H1 (cell line): ENCODE data around the gene PHF1. TPM values are rescaled to one million over a fixed set of nuclear protein-coding genes. Genes with fewer than 3 reads are reported as not detected.

Source experiments
- CTCF ChIA-PET: fragments of 300-600 bp; sonication (Branson Sonifier 250); formaldehyde crosslinking; loops from one replicate; lab custom pipeline; 2021; ENCODE audit not compliant: partially characterized antibody; lab: Charles Lee
- POLR2A ChIA-PET: fragments of 300-600 bp; sonication (Branson Sonifier 250); formaldehyde crosslinking; loops from one replicate; lab custom pipeline; 2021; ENCODE audit warnings: inconsistent platforms; ENCODE audit not compliant: partially characterized antibody; lab: Charles Lee
- DNase-seq, 2 experiments: peaks; one replicate each; pipeline versions ENCODE4 v3.0.0 to v3.0.0-alpha.2; 2010 to 2022; ENCODE audit warnings: low spot score in 2 of 2, low read depth in 1 of 2, mixed read lengths in 1 of 2
- FAIRE-seq: peaks from 2 replicates; lab custom pipeline; 2011; peaks lifted over from hg19 to GRCh38; lab: Jason Lieb, UNC
- H2AFZ ChIP-seq: 2 replicates; pipeline ENCODE4 v1.8.1; 2012; ENCODE audit warnings: low read length, inconsistent platforms
- H2AK5ac ChIP-seq: 2 replicates; pipeline ENCODE4 v1.6.1; 2013; ENCODE audit warnings: low read depth, low read length
- H2BK120ac ChIP-seq: replicated peaks from 2 replicates; pipeline ENCODE3; 2013; ENCODE audit warnings: low read depth, low read length, inconsistent platforms
- H2BK12ac ChIP-seq: 2 replicates; pipeline ENCODE4 v1.6.1; 2013; ENCODE audit warnings: low read depth, low read length
- H2BK15ac ChIP-seq: 2 replicates; pipeline ENCODE4 v1.6.1; 2013; ENCODE audit warnings: low read length
- H2BK20ac ChIP-seq: 2 replicates; pipeline ENCODE4 v1.6.1; 2013; ENCODE audit warnings: low read length
- H2BK5ac ChIP-seq: 2 replicates; pipeline ENCODE4 v1.6.1; 2013; ENCODE audit warnings: low read depth, low read length
- H3K14ac ChIP-seq: 2 replicates; pipeline ENCODE4 v1.6.1; 2013; ENCODE audit warnings: inconsistent platforms; ENCODE audit not compliant: insufficient read length
- H3K18ac ChIP-seq: 2 replicates; pipeline ENCODE4 v1.6.1; 2013; ENCODE audit warnings: low read length; ENCODE audit errors: extremely low read depth
- H3K23ac ChIP-seq: 2 replicates; pipeline ENCODE4 v1.6.1; 2013; ENCODE audit warnings: inconsistent platforms; ENCODE audit not compliant: insufficient read length
- H3K23me2 ChIP-seq: 2 replicates; pipeline ENCODE4 v1.6.1; 2013; ENCODE audit warnings: low read depth, low read length
- H3K27ac ChIP-seq: 2 replicates; pipeline ENCODE4 v1.6.1; 2011; ENCODE audit warnings: low read depth, low read length, inconsistent platforms
- H3K27me3 ChIP-seq, 4 experiments: replicated peaks in 1 of 4; 1 replicate in 1 of 4; 2 replicates in 3 of 4; pipeline versions ENCODE4 v1.6.1 to v1.8.1; 2011 to 2013; ENCODE audit warnings: low read length in 3 of 4, mild to moderate bottlenecking in 3 of 4, inconsistent platforms in 2 of 4, mixed read lengths in 2 of 4, moderate library complexity in 1 of 4; ENCODE audit not compliant: control insufficient read depth in 3 of 4, insufficient read depth in 3 of 4; ENCODE audit errors: extremely low read depth in 1 of 4
- H3K36me3 ChIP-seq, 4 experiments: 2 replicates each; pipeline versions ENCODE4 v1.6.1 to v1.8.1; 2011 to 2013; ENCODE audit warnings: mild to moderate bottlenecking in 4 of 4, low read length in 3 of 4, moderate library complexity in 2 of 4, control low read depth in 1 of 4, inconsistent platforms in 1 of 4; ENCODE audit not compliant: insufficient read depth in 4 of 4, control insufficient read depth in 2 of 4
- H3K4ac ChIP-seq: replicated peaks from 2 replicates; pipeline ENCODE3; 2013; ENCODE audit warnings: low read length, low read depth, mixed read lengths, inconsistent platforms; ENCODE audit not compliant: insufficient read length
- H3K4me1 ChIP-seq, 4 experiments: replicated peaks in 1 of 4; 1 replicate in 1 of 4; 2 replicates in 3 of 4; pipeline versions ENCODE4 v1.6.1 to v1.8.1; 2011 to 2013; ENCODE audit warnings: low read length in 3 of 4, inconsistent platforms in 2 of 4, mixed read lengths in 1 of 4; ENCODE audit not compliant: insufficient read depth in 4 of 4, control insufficient read depth in 3 of 4
- H3K4me2 ChIP-seq, 2 experiments: 2 replicates each; pipeline versions ENCODE4 v1.6.1 to v1.8.1; 2011 to 2013; ENCODE audit warnings: low read depth in 2 of 2, low read length in 2 of 2, control low read depth in 1 of 2, inconsistent platforms in 1 of 2, mild to moderate bottlenecking in 1 of 2; ENCODE audit not compliant: insufficient read depth in 1 of 2
- H3K4me3 ChIP-seq, 4 experiments: fragments of 200-600, 300-600 bp in 1 of 4; sonication (generic), shearing (Covaris generic), sonication (Bioruptor Twin) in 1 of 4; 2 replicates each; pipeline versions ENCODE4 v1.5.1 to v1.8.1; 2011 to 2016; ENCODE audit warnings: low read length in 4 of 4, low read depth in 3 of 4, control low read depth in 2 of 4, inconsistent platforms in 2 of 4, mild to moderate bottlenecking in 2 of 4, mixed read lengths in 1 of 4, moderate library complexity in 1 of 4; ENCODE audit not compliant: insufficient read depth in 2 of 4; ENCODE audit errors: extremely low read depth in 1 of 4
- H3K56ac ChIP-seq: replicated peaks from 2 replicates; pipeline ENCODE3; 2013; ENCODE audit warnings: low read depth, mild to moderate bottlenecking, mixed read lengths, low read length, inconsistent platforms; ENCODE audit not compliant: insufficient read length
- H3K79me1 ChIP-seq: 2 replicates; pipeline ENCODE4 v1.6.1; 2013; ENCODE audit warnings: low read depth, low read length, control low read depth
- H3K79me2 ChIP-seq, 2 experiments: 2 replicates each; pipeline versions ENCODE4 v1.6.1 to v1.8.1; 2012 to 2013; ENCODE audit warnings: low read length in 2 of 2, mild to moderate bottlenecking in 2 of 2, inconsistent platforms in 1 of 2; ENCODE audit not compliant: insufficient read depth in 2 of 2, control insufficient read depth in 1 of 2
- H3K9ac ChIP-seq, 4 experiments: replicated peaks in 1 of 4; 1 replicate in 1 of 4; 2 replicates in 3 of 4; pipeline versions ENCODE4 v1.6.1 to v1.8.1; 2011 to 2013; ENCODE audit warnings: low read depth in 3 of 4, low read length in 3 of 4, control low read depth in 2 of 4, mild to moderate bottlenecking in 2 of 4, moderate library complexity in 2 of 4, inconsistent platforms in 1 of 4; ENCODE audit errors: extremely low read depth in 1 of 4
- H3K9me3 ChIP-seq, 2 experiments: 2 replicates each; pipeline versions ENCODE4 v1.6.1 to v1.8.1; 2012 to 2013; ENCODE audit warnings: mild to moderate bottlenecking in 2 of 2, moderate library complexity in 2 of 2, control low read depth in 1 of 2, inconsistent platforms in 1 of 2, low read depth in 1 of 2, low read length in 1 of 2, mixed read lengths in 1 of 2; ENCODE audit not compliant: insufficient read depth in 2 of 2
- H4K20me1 ChIP-seq, 2 experiments: replicated peaks in 1 of 2; 2 replicates each; pipeline versions ENCODE3 to v1.8.1; 2011 to 2013; ENCODE audit warnings: inconsistent platforms in 2 of 2, low read length in 2 of 2, mild to moderate bottlenecking in 1 of 2; ENCODE audit not compliant: insufficient read depth in 2 of 2, control insufficient read depth in 1 of 2
- H4K5ac ChIP-seq: 2 replicates; pipeline ENCODE4 v1.6.1; 2013; ENCODE audit warnings: low read length, low read depth, mixed read lengths, inconsistent platforms; ENCODE audit not compliant: insufficient read length
- H4K8ac ChIP-seq: 2 replicates; pipeline ENCODE4 v1.8.0; 2013; ENCODE audit warnings: mild to moderate bottlenecking, moderate library complexity, low read length, inconsistent platforms; ENCODE audit not compliant: insufficient read depth; ENCODE audit errors: extremely low read depth
- H4K91ac ChIP-seq: replicated peaks from 2 replicates; pipeline ENCODE3; 2013; ENCODE audit warnings: low read length, mixed read lengths, inconsistent platforms; ENCODE audit not compliant: insufficient read length
- BACH1 ChIP-seq: IDR thresholded peaks from 2 replicates; pipeline ENCODE4 v1.6.1; 2012; ENCODE audit warnings: low read length, improper control_type of control experiment
- BCL11A ChIP-seq, 2 experiments: IDR thresholded peaks; one replicate each; pipeline ENCODE4 v1.6.1; 2011; ENCODE audit warnings: low read depth in 2 of 2, low read length in 2 of 2, mild to moderate bottlenecking in 2 of 2
- BRCA1 ChIP-seq: IDR thresholded peaks from 2 replicates; pipeline ENCODE4 v1.6.1; 2012; ENCODE audit warnings: low read depth, low read length, improper control_type of control experiment
- CTBP2 ChIP-seq: IDR thresholded peaks from 2 replicates; pipeline ENCODE4 v1.7.0; 2011; ENCODE audit warnings: borderline replicate concordance, mild to moderate bottlenecking, moderate library complexity, mixed read lengths, low read length; ENCODE audit not compliant: insufficient read depth, insufficient read length
- FOSL1 ChIP-seq: IDR thresholded peaks from 2 replicates; pipeline ENCODE4 v1.6.1; 2011; ENCODE audit warnings: mild to moderate bottlenecking, low read depth, low read length, moderate library complexity; ENCODE audit not compliant: insufficient read depth
- GTF2F1 ChIP-seq: IDR thresholded peaks from 2 replicates; pipeline ENCODE4 v1.6.1; 2012; ENCODE audit warnings: low read depth, low read length, improper control_type of control experiment, borderline replicate concordance
- POLR2A ChIP-seq, 2 experiments: IDR thresholded peaks; 1 replicate in 1 of 2; 2 replicates in 1 of 2; pipeline ENCODE4 v1.6.1; 2011; ENCODE audit warnings: low read depth in 2 of 2, low read length in 2 of 2, mild to moderate bottlenecking in 2 of 2; ENCODE audit errors: control extremely low read depth in 1 of 2
- POLR2AphosphoS5 ChIP-seq: IDR thresholded peaks from 2 replicates; pipeline ENCODE4 v1.6.1; 2011; ENCODE audit warnings: low read depth, low read length
- RAD21 ChIP-seq, 2 experiments: IDR thresholded peaks in 1 of 2; conservative IDR thresholded peaks in 1 of 2; 2 replicates each; pipeline ENCODE4 v1.6.1; 2011; ENCODE audit warnings: low read depth in 2 of 2, low read length in 2 of 2, improper control_type of control experiment in 1 of 2, inconsistent platforms in 1 of 2, mild to moderate bottlenecking in 1 of 2, moderate library complexity in 1 of 2
- RNF2 ChIP-seq: fragments of 200-900, 300-1000 bp; sonication (generic); IDR thresholded peaks from 2 replicates; pipeline ENCODE4 v1.7.1; 2016; ENCODE audit warnings: borderline replicate concordance, low read depth, mild to moderate bottlenecking, antibody characterized with exemption, low read length; ENCODE audit not compliant: poor library complexity, severe bottlenecking; ENCODE audit errors: missing control alignments
- SP1 ChIP-seq: IDR thresholded peaks from 2 replicates; pipeline ENCODE4 v1.6.1; 2011; ENCODE audit warnings: low read depth, low read length
- SP2 ChIP-seq: IDR thresholded peaks from 2 replicates; pipeline ENCODE4 v1.6.1; 2012; ENCODE audit warnings: mild to moderate bottlenecking, low read length, inconsistent platforms
- SUZ12 ChIP-seq: fragments of 200-600 bp; sonication (generic); IDR thresholded peaks from 2 replicates; pipeline ENCODE4 v1.6.1; 2012; ENCODE audit warnings: mild to moderate bottlenecking, inconsistent platforms, low read length, moderate library complexity, mixed read lengths
- TAF7 ChIP-seq: optimal IDR thresholded peaks from 2 replicates; pipeline ENCODE3; 2011; ENCODE audit warnings: low read depth, mild to moderate bottlenecking, inconsistent platforms, low read length, moderate library complexity, borderline replicate concordance
- WGBS, 2 experiments: shearing (Covaris generic) in 1 of 2; methylation state at CpG; one replicate each; pipeline versions ENCODE4 v1.1.6 to v1.1.7; 2013 to 2015; ENCODE audit warnings: low lambda C conversion rate in 2 of 2, mixed read lengths in 2 of 2, inconsistent platforms in 1 of 2, low coverage in 1 of 2, missing lambda C conversion rate in 1 of 2; ENCODE audit not compliant: insufficient replicate concordance in 2 of 2, insufficient coverage in 1 of 2, insufficient read length in 1 of 2; ENCODE audit errors: extremely low coverage in 1 of 2, missing lambda C conversion rate in 1 of 2; 5-methylcytosine and 5-hydroxymethylcytosine counted together
- polyA plus RNA-seq, 7 experiments: library from polyadenylated mRNA; depleted of rRNA in 3 of 7; stranded (reverse) in 5 of 7; unstranded in 2 of 7; fragments of >200 nt in 5 of 7; fragments of 200-250 nt in 2 of 7; gene quantifications; 1 replicate in 5 of 7; 2 replicates in 1 of 7; 4 replicates in 1 of 7; pipeline versions ENCODE4 v1.2.1 to v1.2.3, GENCODE V29; 2011 to 2013; ENCODE audit warnings: missing spikeins in 2 of 7, mixed read lengths in 2 of 7
- total RNA-seq: library from RNA; stranded (reverse); fragmentation: NEBNext Ultra II Directional; extraction: Animal tissue kit (Norgen Biotek cat#: 25700); gene quantifications from 2 replicates; pipeline ENCODE4 v1.2.1, GENCODE V29; 2021

PHF1 gene
- total and polyA plus RNA-seq, 2 of the 8 experiments (the other 6 are each of a cell fraction or from before 2014, with no cell fraction given) = 47.3 to 78.6 TPM

GRCh38 chr6:33375143-33375671 is 35.6 kb upstream of the PHF1 start:
- no peaks in the 10 kb centered on the region for H3K23me2 ChIP-seq
- H4K91ac ChIP-seq = no peak overlapping the region
- no peak overlapping the region for H2AK5ac ChIP-seq
- no peak overlapping the region for H3K56ac ChIP-seq
- no peak overlapping the region for H3K9ac ChIP-seq
- no peak overlapping the region for H2BK12ac ChIP-seq
- no peak overlapping the region for H3K18ac ChIP-seq
- no peaks in the 10 kb centered on the region for H4K20me1 ChIP-seq
- H2BK120ac ChIP-seq = no peak overlapping the region
- ChIA-PET POLR2A (interaction anchor here (0.6 to 1.2 kb wide), 4 partner anchors 10 to 403 kb away, joined by 3 to 5 read pairs (median 3); no protein-coding TSS in a partner anchor), CTCF (interaction anchor here (0.5 to 2.4 kb wide), 8 partner anchors 9 to 232 kb away, joined by 3 to 14 read pairs (median 4); partner anchors contain the start of gene SYNGAP1)
- no peak overlapping the region for H2BK20ac ChIP-seq
- H3K23ac ChIP-seq = no peak overlapping the region
- H3K4me2 ChIP-seq = no peak overlapping the region
- DNase-seq (no peak), FAIRE-seq (no peak)
- no peak overlapping the region for H2BK5ac ChIP-seq
- H3K4ac ChIP-seq = no peak overlapping the region
- H3K4me1 ChIP-seq = peaks cover 1 to 11% (median 8%) of the 10 kb centered on the region in 4 experiments; a peak in 5 of 7 replicates
- H3K27ac ChIP-seq = no peak overlapping the region
- no peaks in the 10 kb centered on the region for H3K9me3 ChIP-seq
- no peaks in the 10 kb centered on the region for H3K36me3 ChIP-seq
- H3K27me3 ChIP-seq = no peaks in the 10 kb centered on the region
- no peaks in the 10 kb centered on the region for H3K79me1 ChIP-seq
- H4K5ac ChIP-seq = no peak overlapping the region
- WGBS, 2 experiments = 87% methylated on average over 9 of the region's 9 CpGs; no CpG with 5 or more reads in 1 of the 2 experiments
- no peaks in the 10 kb centered on the region for H3K79me2 ChIP-seq
- H2BK15ac ChIP-seq = no peak overlapping the region
- no peak overlapping the region for H2AFZ ChIP-seq
- no peak overlapping the region for H4K8ac ChIP-seq
- H3K14ac ChIP-seq = no peak overlapping the region
- H3K4me3 ChIP-seq = no peak overlapping the region
- TF ChIP-seq BRCA1 (no peak), TAF7 (no peak), SP2 (no peak), POLR2A (IDR thresholded peaks at IDR 0.05; ENCODE audit: control extremely low read depth in 1 of 2, low read depth in 2 of 2, low read length in 2 of 2) (no peak), POLR2AphosphoS5 (no peak), RAD21 (IDR thresholded peaks at IDR 0.05 in 1 of 2, conservative IDR thresholded peaks at IDR 0.05 in 1 of 2; ENCODE audit: low read depth in 2 of 2, low read length in 2 of 2) (no peak), BACH1 (no peak), BCL11A (IDR thresholded peaks at IDR 0.05; ENCODE audit: low read depth in 2 of 2, low read length in 2 of 2) (no peak), CTBP2 (no peak), FOSL1 (no peak), RNF2 (no peak), SP1 (no peak), GTF2F1 (no peak), SUZ12 (no peak)
